SK-N-SH treated with all-trans-retinoic acid at 6 μM for 48 hours (cell line): ENCODE measurements around the gene TPH1.

Experiments used
- ARNTL ChIP-seq: fragments of 450-650 bp; formaldehyde crosslinking; IDR thresholded peaks from 2 replicates; pipeline ENCODE4 v1.5.0; 2020; ENCODE audit warnings: low read depth, mild to moderate bottlenecking, moderate library complexity, borderline replicate concordance
- PATZ1 ChIP-seq: fragments of 250-450 bp; sonication (Bioruptor Pico); IDR thresholded peaks from 2 replicates; pipeline ENCODE4 v1.8.0; 2020; ENCODE audit warnings: mild to moderate bottlenecking, moderate library complexity, borderline replicate concordance
- POU6F1 ChIP-seq: fragments of 250-450 bp; sonication (Bioruptor Pico); IDR thresholded peaks from 2 replicates; pipeline ENCODE4 v1.8.0; 2021; ENCODE audit warnings: low read depth, mild to moderate bottlenecking, moderate library complexity, borderline replicate concordance
- PPARA ChIP-seq: fragments of 250-450 bp; sonication (Bioruptor Pico); IDR thresholded peaks from 2 replicates; pipeline ENCODE4 v1.5.0; 2020; ENCODE audit warnings: mild to moderate bottlenecking, borderline replicate concordance
- ZFP30 ChIP-seq: fragments of 450-650 bp; formaldehyde crosslinking; IDR thresholded peaks from 2 replicates; pipeline ENCODE4 v1.5.0; 2022; ENCODE audit warnings: mild to moderate bottlenecking, moderate library complexity

GRCh38 chr11:18091731-18092130 is 45.7 kb upstream of the TPH1 start:
- TF ChIP-seq POU6F1 (CRISPR knock-in tag) (no peak), ARNTL (CRISPR knock-in tag) (no peak), ZFP30 (no peak), PATZ1 (CRISPR knock-in tag) (no peak), PPARA (CRISPR knock-in tag) (no peak)
